Fibroblast of gingiva (primary cell): Measurements from ENCODE around the gene OR2A25.
"Not testable (repeated sequence)": the region's sequence is repeated elsewhere in the genome, so short reads cannot be mapped to it uniquely, and the experiment has no call there.

Experiments
- DNase-seq: peaks from one replicate; pipeline ENCODE4 v3.0.0-alpha.2; 2011; ENCODE audit warnings: low read depth

OR2A25 gene

DNA sequence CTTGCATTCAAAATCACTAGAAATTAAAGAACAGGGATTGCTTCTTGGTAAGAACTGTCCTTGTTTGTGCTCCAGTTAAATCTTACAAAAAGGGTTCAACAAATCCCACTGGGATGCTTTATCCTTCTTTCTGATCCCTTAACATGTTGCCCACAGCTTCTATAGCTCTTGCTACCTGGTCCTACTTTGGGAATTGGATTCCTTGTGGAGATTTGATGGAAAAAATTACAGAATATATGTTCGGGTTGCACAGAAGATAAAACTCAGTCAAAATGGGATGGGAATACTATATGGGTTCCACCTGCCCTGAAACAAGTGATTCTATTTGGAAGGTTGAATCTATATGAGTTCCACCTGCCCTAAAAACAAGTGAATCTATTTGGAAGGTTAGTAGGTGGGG, at the start of gene OR2A25:
Gene OR2A25, plus strand, starts transcription at position 301 of the 400 bp plus-strand sequence. CDS start 4,409 bp downstream, outside the sequence.
- DNase-seq, result no peak

- DNase-seq, result no peak
These were observed 49.3 kb upstream of the OR2A25 start for GRCh38 chr7:144020340-144020739.

- DNase-seq, result no peak
These were observed 47.4 kb upstream of the OR2A25 start for GRCh38 chr7:144022169-144022568.

DNA sequence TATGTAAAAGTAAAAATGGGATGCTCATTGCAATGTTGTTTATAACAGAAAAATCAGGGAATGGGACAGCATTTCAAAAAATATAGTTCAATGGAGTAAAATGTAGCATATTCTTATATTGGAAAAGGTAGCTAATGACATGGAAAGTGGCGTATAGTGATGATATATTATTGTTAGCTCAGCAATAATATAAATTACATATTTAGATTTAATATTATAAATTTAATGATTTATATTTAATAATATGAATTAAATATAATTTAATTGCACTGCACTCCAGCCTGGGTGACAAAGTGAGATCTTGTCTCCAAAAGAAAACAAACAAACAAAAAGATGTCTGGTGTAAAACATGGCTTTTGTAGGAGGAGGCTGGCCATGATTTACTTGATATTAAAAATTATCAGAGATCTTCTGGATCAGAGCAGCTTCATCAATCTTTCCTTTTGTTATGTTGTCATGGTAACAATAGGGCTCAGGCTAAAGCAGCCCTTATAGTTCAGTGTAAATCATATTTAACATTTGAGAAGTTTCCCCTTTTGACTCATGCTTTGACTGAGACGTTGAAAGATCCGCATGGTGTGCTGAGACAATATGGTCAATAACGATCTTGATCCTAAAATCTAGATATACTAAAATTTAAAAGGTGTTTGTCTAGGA, 46.3 kb upstream of the OR2A25 start:
- no peak for DNase-seq

DNA sequence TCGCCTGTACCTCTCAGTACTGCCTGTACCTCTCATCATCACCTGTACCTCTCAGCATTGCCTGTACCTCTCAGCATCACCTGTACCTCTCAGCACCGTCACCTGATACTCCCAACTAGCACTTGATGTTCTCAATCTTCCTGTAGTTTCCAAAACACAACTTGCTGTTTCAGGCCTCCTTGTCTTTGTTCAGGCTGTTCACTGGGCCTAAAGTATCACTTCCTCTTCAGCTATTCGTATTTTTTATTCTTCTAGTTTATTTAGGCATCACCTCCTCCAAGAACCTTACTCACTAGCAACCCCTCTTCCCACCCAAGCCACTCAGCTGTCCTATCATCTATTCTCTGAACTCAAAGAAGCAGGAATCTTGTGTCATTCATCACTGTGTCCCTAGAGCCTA, 45.4 kb upstream of the OR2A25 start:
- DNase-seq, result no peak

DNA sequence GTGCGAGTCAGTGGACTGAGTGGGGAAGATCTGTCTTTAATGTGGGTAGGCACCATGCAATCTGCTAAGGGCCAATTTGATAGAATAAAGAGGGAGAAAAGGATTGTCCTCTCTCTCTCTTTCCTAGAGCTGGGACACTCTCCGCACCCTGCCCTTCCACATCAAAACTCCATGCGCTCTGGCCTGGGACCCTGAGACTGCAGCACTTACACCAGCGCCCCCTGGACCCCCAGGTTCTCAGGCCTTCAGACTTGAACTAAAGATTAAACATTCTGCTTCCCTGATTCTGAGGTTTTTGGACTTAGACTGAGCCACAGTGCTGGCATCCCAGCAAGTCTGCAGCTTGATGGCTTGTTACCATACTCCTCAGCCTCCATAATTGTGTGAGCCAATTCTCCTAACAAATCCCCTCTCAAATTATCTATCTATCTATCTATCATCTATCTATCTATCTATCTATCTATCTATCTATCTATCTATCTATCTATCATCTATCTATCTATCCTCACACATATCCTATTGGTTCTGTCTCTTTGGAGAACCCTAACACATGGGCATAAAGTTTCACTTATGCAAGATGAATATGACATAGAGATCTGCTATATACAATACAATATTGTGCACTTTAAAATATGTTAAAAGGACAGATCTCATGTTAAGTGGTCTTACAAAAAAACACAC, 43.3 kb upstream of the OR2A25 start:
- DNase-seq, result no peak

DNA sequence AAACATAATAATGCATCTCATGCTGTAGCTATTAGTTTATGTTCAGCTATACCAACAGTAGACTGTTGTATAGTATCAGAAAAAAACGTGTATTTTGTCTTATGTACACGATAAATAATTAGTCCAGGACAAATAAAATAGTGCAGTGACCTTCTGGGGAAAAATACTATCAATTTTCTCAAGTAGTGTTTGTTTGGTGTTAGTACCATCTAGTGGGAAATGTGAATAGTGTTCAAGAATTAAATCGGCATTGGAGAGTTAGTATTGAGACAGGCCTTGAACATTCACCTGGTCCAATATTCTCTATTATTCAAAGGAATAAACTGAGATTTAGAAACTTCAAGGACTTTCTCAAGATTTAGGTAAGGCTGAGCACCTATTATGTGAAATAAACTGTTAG, 42.5 kb upstream of the OR2A25 start:
- peak; percentile 22 for DNase-seq

GRCh38 chr7:144027974-144028373, 41.6 kb upstream of the OR2A25 start:
- DNase-seq, result no peak

- DNase-seq, result no peak
These were observed 41.1 kb upstream of the OR2A25 start for GRCh38 chr7:144028547-144028946.

GRCh38 chr7:144032516-144032915, 37.1 kb upstream of the OR2A25 start:
- DNase-seq, result no peak

DNA sequence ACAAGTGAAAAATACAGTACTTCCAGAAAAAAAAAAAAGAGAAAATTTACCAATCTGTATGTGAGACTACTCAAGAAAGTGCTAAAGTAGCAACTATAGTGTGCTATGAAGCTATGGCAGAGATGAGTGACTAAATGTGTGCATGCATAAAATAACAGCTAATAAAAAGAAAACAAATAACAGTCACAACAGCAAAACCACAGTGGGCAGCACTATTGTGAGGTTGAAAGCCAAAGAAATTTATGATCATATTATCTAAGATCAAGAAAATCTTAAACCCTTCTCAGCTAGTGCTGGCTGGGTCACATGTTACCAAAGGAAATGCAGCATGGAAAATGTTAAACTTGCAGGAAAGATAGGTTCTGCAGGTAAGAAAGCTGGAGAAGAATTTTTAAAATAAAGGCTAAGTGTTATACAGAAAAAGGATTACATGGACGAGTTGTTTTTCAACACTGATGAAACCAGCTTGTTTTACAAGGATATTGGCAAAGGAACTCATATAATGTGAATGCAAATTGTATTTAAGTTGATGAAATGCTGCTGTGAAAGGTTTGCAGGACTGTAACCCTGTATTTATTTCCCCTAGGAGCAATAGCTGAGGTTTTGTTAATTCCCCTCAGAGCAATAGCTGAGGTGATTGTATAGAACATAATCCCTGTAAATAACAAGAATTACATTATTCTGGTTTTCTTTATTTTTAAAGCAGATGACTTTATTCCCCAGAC, 36.5 kb upstream of the OR2A25 start:
- DNase-seq, result no peak

DNA sequence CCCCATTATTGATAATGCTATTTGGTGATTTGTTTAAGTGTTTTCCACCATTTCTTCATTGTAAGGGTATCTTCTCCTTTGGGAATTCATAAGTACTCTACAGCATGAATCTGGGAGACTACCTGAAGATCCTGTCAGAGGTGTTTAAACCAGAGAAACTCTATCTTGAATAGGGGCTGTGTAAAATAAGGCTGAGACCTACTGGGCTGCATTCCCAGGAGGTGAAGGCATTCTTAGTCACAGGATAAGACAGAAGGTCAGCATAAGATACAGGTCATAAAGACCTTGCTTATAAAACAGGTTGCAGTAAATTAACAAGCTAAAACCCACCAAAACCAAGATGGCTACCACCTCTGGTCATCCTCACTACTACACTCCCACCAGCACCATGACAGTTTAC, 34.2 kb upstream of the OR2A25 start:
- no peak for DNase-seq

DNA sequence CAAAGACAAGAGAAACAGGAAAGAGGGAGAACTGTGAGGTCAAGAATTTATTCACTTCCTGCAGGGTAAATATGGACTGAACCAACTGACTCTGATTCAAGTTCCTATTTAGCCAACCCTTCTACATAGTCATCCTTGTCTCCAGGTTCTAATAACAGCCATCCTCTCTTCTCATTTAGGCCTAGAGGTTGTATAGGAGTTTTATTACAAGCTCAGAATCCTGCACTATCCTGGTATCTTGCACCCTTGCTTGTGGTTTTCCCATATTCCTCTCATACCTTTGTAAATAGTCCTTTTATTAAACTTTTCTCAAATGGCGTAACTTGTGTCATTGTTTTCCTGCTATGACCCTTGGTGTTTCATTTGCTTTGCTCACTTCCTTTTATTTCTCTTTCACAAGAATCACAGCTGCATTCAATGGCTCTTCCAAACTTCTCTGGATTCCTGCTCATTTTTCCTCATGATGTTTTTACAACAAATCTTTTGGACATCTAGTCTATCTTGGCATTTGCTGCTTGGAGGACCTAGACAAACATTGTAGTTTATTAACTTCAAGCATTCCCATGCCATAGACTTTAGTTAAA, 33.2 kb upstream of the OR2A25 start:
- no peak for DNase-seq

DNA sequence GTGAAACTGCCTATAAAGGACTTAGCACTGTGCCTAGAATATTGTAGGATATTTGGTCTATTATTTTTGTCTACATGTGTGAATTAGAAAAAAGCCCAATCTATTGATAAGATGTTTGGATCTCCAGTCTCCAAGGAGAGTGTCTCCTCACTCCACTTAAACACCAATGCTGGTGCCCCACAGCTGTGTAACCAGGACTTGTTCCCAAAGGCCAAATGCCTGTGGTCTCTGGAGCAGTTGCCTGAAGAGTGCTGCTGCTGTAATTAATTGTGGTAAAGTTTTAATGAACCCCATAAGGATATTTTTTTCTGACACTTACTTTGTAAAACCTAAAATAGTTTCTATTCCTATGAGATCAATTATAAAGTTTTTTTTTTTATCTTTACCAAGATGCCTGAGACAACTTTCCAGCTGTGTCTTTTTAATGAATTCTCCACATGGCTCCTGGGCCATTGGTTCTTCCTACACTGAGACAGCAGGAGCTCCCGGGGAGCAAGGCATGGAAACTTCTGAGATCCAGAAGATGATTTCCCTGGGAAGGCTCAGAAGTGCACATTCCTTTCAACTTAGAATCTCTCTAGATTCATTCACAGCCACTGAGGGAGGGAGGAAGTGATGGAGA, 32.1 kb upstream of the OR2A25 start:
- no peak for DNase-seq

DNA sequence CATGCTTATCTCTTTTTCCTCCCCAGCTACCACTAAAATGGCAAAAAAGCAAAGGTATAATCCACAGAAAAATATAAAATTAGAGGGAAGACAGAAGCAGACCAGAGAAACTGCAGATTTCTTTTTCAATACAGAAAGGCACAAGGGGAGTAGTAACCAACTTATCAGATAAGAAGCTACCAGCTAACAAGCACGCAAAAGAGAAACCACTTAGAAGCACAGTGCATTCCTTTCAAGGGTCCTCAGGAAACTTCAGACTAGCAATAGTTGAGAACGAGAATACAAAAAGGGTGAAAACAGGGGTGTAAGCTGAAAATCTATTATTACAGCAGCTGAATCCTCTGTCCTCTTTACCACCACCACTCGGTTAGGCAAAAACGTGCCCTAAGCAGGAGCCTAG, 30.7 kb upstream of the OR2A25 start:
- DNase-seq, result no peak

DNA sequence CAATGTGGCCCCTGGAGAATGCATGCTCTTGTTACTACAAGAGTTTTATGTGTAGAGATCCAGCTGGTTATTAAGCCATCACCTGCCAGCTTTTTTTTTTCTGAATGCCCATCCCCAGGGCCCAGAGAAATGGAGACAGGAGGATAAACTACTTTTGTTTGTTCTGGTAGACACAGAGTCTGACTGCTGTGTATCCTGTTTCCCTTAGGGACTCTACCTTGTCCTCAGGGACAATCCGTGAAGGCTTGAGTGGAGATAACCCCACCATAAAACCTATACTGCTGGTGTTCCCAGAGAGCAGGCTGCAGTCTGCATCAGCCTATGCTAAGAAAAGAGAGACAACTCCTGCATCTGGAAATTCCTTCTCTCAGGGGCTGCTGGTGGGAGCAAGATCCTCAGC, 21.0 kb upstream of the OR2A25 start, which contains the start of gene OR2A5:
Gene OR2A5, plus strand, starts transcription at position 301 of the 400 bp plus-strand sequence. CDS start 1,454 bp downstream, outside the sequence.
- DNase-seq, result no peak

- DNase-seq, result no peak
These were observed 20.1 kb upstream of the OR2A25 start for GRCh38 chr7:144049491-144049890.

DNA sequence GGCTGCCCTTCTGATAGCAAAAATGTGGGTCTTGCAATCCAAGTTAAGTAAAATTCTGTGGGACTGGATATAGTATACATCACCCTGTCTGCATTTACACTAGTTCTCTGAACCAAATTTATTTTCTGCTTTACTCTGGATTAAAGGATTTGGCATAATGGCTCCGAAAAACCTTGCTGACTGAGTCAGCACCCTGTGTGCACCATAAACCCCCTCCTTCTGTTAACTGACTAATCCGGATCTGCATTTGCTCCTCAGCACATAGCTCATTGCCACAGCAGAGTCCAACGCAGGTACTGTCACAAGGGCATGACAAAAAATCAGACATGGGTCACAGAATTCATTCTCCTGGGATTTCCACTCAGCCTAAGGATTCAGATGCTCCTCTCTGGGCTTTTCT, 19.5 kb upstream of the OR2A25 start:
- DNase-seq, result no peak

- not testable (repeated sequence) for DNase-seq
These were observed 18.7 kb upstream of the OR2A25 start for GRCh38 chr7:144050884-144051283.

DNA sequence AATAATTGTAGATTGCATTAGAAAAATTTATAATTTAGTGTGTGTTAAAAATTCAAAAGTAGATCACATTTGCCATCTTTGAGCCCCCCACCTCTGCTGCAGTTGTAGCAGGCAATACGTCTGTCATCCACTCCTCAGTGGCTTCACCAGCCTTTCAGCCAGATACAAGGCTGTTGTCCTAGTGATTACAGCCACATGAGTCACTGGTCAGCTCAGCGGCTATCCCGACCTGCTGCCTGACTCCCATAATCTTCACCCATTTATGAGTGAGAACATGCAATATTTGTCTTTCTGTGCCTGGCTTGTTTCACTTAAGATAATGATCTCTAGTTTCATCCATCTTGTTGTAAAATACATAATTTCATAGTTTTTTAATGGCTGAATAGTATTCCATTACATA, 11.7 kb upstream of the OR2A25 start:
- DNase-seq, result no peak

DNA sequence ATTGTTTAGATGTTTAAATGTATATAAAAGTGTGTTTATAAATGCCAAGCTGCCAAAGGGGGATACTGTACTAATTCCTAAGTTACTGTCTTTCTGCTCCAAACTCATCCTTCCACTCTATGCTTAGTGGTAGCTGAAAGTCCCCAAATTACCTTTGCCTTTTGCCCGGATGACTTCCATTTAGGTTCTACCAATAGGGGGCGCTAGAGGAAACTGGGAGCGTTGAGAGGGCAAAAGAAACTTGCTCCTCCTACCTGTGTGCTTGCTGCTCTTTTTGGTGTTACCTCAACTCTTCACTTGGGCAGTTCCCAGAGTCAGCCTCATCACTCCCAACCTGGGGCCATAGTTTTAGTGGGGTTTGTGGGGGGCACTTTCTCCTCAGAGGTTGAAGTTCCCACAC, 5.9 kb upstream of the OR2A25 start:
- DNase-seq, result no peak

DNA sequence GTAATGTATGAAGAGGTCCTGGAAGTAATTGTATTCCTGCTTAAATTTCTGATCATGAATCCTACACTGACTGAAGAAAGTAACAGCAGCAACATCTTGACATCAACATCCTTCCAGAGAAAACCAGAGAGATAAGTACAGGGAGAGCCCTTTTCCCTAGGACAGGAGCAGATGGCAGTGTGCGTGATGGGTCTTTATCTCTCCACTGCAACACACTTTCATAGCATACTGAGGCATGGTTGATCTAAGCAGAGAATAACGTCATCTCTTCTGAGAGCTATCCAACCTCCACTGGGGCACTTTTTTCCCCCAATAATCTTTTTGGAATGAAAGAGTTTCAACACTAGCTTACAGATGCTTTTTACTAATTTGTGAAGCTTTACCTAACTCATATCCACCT, 342 bp downstream of the OR2A25 start:
- no peak for DNase-seq
